GM21381 (cell line): ENCODE measurements around the gene SUGCT.

Experiments
- ATAC-seq: cut with Tn5 transposase; IDR thresholded peaks from one replicate; pipeline ENCODE4 v1.9.1; 2021; ENCODE audit warnings: mild to moderate bottlenecking, moderate library complexity; ENCODE audit not compliant: unreplicated experiment

SUGCT gene

DNA sequence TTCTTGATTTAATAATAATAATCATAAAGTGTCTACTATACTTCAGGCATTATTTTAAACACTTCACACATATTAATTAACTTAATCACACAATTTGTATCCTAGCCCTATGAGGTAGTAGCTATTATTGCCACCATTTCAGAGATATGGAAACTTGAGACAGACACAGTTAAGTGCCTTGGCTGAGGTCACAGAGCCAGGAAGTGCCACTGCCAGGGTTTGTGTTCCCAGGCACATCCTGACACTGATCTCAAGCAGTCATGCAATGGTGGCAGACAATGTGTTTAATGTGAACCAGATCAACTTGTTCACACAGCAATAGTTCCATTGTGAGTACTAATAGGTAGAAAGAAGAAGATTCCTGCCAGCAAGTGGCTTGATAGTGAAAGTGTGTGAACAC is 666.0 kb downstream of the SUGCT start:
- ATAC-seq: no peak

DNA sequence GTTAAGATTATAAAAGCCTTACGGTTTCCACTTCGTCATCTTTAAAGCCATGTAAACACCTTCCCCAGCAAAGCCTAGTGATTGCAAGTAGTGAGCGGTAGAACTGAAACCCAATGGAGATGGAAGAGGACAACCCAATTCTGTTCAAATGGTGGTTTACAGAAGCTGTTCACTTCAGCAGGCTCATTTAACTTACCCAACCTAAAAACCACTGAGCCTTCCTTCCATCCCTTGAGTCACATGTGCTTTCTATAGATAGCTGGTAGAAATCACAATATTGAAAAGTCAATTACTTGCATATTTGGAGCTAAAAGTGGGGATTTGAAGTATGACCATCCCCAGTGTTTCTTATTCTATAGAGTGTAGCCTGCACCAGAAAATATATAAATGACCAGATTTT is 667.7 kb downstream of the SUGCT start:
- no peak for ATAC-seq

DNA sequence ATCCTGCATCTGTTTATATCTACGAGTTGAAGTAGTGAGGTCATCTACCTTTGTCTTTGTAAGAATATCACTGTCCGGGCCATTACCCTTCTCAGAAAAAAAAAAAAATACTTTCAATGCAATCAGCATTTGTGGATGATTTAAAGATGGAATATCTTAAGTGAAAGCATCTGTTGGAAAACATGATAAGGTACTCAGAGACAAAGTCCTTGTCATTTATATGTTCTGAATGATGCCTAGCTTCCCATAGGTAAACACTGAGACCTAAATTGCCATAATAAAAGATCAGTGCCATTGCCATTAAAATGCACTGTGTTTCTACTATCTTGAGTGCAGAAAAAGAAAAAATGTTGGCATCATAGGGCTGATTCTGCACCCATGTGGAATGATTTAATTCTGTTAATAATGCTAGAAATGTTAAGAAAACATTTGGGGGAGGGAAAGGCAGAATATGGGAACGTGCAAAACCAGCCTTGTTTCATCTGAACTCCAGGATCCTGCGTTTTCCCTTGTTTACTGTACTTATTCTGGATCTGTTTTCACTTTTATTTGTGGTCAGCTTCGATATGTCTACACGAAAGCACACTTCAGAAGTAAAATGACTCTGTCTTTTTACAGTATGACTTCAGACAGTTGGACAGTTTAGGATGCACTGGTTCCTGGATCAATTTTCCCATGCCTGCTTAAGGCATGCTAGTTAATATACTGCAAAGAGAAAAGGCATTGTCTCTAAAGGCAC is 669.8 kb downstream of the SUGCT start:
- no peak for ATAC-seq

DNA sequence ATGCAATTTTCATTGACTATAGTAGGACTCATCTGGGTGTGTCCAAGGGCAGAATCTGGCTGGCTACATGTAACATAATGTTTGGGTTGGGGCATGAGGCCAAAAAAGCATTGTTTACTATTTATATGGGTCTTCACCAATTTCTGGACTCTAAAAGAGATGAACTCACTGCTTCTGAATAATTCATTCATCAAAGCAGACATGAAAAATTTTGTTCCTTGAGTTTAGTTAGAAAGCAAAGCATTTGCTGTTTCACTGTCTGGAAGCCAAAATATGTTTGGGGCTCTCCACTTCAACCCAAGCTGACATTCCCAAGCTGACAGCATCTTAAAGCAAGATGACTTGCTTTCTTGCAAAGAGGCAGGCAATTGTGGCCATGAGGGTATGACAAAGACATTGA is 670.6 kb downstream of the SUGCT start:
- no peak for ATAC-seq

DNA sequence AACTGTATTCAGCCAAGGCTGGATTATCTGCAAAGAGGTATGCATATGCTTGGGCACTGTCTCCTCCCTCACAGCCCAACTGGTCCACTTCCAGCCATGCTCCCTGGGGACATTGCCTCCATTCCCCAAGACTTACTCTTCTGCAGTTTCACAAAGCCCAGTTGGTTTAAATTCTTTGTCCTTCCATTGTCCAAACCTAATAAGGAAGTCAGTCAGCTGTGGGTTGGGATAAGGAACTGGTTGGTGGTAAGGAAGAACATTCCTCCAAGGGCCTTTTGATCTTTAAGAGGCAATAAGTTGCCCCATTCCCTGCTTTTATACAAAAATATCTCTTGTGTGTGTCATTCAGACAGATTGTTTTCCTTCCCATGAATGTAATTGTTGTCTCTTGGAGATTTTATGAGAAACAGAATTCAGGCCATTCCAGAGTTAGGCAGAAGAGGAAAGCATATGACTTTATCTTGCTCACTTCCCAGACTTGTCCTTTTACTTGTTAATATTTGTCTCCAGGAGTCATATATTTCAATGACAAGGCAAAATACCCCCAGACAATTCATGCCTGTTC is 673.7 kb downstream of the SUGCT start:
- ATAC-seq: no peak

DNA sequence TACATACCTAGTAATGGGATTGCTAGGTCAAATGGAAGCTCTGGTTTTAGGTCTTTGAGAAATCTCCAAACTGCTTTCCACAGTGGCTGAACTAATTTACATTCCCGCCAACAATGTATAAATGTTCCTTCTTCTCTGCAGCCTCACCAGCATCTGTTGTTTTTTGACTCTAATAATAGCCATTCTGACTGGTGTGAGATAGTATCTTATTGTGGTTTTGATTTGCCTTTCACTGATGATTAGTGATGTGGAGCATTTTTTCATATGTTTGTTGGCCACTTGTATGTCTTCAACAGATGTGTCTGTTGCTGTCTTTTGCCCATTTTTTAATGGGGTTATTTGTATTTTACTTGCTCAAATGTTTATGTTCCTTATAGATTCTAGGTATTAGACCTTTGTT is 675.5 kb downstream of the SUGCT start:
- no peak for ATAC-seq

DNA sequence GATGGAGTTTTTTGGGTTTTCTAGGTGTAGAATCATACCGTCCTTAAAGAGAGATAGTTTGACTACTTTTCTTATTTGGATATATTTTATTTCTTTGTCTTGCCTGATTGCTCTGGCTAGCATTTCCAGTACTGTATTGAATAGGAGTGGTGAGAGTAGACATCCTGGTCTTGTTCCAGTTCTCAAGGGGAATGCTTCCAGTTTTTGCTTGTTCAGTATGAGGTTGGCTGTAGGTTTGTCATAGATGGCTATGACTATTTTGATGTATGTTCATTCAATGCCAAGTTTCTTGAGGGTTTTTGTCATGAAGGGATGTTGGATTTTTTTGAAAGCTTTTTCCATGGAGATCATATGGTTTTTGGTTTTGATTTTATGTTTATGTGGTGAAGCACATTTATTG is 676.9 kb downstream of the SUGCT start:
- ATAC-seq: no peak

DNA sequence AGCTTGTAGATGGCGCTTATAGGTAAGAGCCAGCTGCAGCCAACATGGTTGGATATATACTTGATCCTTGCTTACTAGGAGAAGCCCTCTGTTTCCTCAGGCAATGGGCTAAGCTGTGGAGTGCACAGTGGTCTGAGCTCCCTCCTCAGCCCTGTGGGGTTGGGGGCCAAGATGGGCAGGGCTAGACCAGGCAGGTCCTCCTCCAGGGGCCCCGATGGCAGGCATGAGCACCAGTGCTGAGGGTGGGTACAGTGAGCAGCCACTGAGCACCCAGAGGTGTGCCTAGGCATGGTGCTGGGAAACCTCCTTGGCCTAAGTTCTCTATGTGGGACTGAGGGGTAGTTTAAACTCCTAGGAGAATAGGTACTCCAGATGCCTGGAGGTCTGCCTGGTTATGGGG is 680.2 kb downstream of the SUGCT start:
- ATAC-seq: no peak

DNA sequence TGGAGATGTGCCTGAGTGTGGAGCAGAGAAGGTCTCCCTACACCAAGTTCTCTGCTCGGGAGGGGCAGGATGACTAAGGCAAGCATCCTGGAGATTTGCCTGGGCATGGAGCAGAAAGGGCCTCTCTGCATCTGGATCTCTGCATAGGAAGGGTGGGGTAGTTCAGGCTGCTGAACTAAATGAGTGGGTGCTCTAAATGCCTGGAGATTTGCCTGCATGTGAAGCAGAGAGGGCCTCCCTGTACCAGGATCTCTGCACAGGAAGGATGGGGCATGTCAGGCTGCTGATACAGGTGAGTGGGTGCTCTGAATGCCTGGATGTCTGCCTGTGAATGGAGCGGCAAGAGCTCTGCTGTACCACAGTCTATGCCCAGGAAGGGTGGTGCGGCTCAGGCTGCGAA is 680.7 kb downstream of the SUGCT start:
- no peak for ATAC-seq

DNA sequence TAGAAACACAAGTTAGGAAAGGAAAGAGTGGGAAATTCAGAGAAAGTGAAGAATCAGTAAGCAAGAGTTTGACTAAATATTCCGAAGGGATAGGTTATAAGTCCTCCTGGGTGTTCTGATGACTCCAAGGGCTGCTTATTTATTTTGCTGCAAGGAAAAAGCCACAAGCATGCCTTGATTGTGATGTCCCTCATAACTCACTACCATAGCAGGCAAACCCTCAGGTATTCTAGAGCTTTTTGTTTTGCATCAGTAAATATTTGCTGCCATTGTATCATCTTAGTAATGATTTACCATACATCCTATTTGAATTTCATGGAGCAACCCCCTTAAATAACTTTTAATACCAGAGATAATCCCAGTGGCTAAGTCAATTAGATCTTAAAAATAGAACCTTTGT is 688.1 kb downstream of the SUGCT start:
- ATAC-seq: no peak

DNA sequence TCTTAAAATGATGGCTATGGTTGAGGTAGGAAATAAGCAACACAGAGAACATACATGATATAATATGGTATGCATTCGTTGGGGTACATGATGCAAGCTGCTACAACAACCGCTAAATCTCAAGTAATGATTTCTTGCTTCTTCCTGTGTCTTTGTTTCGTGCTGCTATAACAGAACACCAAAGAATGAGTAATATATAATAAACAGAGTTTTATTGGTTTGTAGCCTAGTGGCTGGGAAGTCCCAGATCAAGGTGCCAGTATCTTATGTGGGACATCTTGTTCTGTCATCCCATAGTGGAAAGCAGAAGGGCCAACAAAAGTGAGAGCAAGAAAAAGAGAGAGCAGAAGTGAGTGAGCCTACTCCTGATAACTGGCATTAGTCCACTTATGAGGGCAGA is 689.7 kb downstream of the SUGCT start:
- no peak for ATAC-seq

DNA sequence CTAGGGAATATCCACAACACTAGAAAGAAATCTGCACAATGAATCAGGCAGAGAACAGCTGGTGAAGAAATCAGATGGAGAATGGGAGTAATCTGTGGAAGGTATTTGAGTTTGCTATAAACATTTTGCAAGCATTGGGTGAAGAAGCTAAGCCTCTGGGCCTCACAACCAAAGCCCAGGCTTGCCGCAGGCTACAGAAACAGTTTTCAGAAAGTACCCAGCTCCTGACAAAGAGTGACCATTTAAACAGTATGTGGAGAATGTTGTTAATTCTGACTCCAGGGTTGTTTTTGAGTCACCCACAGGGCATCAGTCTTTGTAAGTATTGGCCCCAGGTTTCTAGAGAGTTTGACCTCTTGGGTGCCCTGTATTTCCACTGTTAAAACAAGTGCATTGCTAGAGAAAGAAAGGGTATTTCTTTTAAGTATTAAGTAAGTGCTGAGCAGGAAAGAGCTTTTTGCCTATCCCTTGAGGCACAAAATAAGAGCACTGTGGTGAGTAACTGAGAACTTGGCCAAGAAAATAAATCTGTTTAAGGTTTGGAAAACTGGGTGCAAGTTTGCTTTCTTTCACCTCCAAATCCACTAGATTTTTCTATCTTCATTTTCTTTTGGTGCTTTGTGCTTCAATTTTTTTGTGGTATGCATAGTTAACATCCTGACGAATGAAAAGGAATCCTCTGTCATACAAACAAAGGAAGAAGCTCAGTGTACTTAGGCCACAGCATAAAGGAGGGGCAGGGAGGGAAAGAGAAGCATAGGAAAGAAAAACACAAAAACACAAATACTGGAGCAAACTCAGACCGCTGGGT is 691.8 kb downstream of the SUGCT start:
- ATAC-seq: no peak

DNA sequence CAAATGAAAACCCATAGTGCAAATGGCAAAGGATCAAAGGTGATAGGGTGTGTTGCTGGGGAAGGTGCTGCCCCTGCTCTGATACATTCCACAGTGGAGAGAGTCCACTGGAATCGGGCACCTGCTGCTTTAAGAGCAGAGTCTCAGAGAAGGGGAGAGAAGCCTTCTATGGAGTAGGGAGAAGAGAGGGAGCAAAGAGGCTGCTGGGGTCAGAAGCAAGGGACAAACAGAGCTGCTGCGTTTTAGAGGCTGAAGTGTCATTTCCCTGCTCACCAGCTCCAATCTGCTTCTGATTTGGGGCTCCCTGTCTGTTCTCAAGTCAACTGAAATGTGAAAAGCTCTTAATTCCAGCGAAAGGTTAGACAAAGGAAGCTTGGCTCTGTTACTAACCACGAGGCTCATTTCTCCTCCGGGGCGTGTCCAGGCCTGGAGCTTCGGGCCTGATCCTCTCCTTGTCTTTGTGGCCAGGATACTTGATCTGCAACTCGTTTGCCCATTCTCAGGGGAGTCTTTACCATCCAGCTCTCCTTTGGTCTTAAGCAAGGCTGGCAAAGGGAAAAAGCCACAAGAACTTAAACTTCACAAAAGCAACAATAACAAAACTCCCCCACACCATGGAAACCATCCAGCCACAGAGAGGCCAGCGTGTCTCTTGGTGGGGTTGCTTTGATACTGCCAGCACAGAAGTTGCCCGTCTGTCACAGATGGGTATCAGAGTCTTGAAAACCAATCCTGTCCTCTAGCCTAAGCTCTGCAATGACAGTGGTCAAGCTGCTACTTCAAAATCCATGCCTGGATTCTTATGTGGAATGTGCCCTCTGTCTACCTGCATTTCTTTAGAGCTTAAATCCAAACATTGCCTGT is 692.6 kb downstream of the SUGCT start:
- ATAC-seq: no peak

DNA sequence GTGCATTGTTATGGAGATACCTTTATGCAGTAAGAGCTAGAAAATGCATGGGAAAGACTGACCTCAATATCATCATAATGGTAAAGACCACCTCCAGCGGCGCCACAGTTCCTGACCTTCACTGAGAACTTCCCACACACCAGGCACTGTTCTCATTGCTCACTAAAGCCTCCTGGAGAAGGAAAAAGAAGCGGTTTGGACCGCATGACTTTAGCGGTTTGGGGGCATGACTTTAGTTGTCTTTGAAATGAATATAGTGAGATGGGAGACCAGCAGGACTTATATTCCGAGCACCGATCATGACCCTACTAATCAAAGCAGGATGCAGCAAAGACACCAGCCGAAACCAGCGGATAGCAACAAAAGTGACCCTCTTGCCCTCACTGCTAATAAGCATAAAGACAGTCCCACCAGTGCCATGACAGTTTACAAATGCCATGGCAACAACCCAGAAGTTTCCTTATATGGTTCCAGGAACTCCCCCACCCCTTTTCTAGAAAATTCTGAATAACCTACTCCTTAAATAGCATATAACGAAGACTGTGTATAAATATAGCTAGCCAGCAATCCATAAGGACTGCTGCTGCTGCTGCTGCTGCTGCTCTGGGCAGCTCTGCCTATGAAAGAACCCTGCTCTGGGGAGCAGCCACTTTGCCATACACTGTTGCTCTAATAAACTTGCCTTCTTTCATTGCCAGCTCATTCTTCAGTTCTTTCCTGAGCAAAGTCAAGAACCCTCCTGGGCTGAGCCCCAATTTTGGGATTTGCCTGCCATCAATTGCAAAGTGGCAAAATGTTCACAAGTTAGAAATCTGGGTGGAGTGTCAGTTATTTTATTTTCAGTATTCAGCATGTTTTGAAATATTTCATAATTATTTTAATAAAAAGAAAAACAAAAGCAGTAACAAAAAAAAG is 694.1 kb downstream of the SUGCT start:
- ATAC-seq: no peak

DNA sequence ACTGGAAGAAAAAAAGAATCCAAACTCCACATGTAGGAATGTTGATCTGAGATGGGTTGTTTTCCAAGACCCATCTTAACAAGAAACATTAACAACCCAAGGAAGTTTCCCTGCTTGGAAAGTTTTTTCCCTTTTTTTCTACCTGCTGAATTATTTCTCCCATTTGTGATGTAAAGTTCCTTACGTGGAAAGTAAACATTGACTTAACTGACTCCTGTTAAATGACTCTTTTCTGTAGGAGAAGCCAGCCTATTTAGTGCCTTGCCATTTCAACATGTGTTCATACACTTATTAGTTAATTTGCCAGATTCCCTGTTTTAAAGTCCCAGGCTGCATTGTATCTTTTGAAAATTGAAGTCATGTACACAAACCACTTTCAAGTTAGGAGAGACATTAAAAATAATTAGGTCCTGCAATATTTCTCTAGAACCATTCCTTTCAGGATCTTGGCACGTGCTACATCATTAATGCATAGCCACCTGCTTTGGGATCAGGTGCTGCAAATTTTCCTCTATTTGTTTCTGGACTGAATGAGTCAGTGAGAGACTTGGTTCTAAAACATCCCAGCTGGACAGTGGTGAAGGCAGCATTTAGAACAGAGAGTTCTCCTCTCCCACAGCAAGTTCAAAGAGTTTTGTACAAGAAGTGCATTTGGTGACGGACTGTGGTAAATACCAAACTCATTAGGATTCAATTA is 698.5 kb downstream of the SUGCT start:
- no peak for ATAC-seq

DNA sequence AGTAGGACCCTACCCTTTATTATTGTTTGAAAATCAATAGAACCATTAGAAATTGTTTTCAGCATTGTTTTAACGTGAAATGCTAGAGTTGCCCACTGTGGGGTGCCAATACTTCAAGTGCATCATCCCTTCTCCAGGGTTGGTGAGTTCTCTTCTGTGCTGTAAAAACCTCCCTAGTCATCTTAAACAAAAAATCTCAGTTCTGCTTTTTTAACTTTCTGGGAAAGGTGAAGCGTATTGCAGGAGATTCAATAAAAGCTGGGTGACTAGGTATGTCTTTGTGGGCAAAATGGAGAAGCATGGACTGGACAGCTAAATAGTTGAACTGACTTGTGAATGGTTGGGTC is 699.1 kb downstream of the SUGCT start:
- no peak for ATAC-seq

DNA sequence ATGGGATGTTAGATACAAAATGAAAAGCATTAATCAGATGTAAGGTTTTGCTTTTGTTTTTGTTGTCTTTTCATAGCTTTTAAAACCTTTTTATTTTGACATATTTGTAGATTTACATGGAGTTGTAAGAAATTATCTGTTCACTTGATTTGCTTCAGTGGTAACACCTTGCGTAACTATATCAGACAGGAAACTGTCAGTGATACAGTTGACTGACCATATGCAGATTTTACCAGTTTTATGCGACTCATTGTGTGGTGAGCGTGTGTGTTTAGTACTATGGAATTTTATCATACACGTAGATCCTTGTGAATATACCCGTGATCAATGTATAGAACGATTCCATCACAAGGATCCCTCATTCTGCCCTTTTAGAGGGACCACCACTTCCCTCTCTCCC is 701.4 kb downstream of the SUGCT start:
- no peak for ATAC-seq

DNA sequence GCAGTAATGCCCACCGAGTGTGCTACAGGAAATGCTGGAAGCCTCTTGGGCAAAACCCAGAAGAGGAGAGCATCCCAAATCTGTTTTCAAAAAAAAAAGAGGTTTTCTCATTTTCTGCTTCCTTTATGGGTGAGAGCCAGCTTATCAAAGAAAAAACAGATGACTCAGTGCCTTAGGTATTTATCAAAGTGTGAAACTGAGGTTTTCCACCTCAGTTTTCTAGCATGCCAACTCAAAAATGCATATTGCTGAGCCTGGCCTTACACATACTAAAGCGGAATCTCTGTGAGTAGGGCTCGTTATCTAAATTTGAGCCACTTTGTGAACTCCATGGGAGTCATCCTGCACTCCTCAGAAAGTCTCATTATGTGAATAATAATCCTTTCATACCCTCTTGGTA is 705.1 kb downstream of the SUGCT start:
- no peak for ATAC-seq

DNA sequence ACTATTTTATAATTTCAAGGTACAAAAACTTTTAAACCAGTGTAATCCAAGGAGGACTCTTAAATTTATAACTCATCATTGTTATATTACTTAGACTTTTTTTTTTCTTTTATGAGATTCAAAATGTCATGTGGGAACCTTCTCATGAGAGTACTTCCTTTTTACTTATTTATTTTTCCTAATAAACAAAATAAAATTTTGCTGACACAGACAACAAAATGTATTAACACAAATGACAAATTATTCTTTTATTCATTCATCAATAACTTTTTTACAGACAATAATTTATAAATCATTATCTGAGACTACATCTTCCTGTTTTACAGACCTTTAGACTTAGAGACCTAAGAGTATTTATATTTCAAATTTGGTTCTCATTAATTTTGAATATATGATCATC is 706.2 kb downstream of the SUGCT start:
- ATAC-seq: no peak

DNA sequence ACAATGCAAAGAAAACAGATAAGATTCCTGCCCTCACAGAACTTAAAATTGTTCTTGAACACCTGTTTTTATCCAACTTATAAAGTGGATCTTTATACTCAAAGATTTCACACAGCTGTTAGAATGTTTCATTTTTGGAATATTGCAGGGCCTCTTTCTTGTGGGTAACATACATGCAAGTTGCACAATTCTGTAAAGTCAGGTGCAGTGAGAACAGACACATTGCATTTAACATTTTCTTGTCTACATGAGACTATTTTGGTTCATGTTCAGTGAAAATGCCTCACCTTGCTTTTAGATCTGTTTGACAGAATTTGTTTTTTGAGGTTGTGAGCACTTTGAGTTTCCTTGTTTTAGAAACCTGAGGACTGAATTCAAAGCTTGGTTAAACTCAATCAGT is 707.8 kb downstream of the SUGCT start:
- no peak for ATAC-seq
